ENCODE measurements around the gene TMEM255B.
"Not testable (repeated sequence)": the region's sequence is repeated elsewhere in the genome, so short reads cannot be mapped to it uniquely, and the experiment has no call there.

TMEM255B gene

GRCh38 chr13:113787694-113788093 is 28.7 kb downstream of the TMEM255B start:
- no peak for DNase-seq (ENCODE audit: low spot score)

- no peak for DNase-seq (ENCODE audit: low spot score)
These were observed 29.5 kb downstream of the TMEM255B start for GRCh38 chr13:113788413-113789135.

- DNase-seq (ENCODE audit: low spot score): no peak
These were observed 30.1 kb downstream of the TMEM255B start for GRCh38 chr13:113789167-113789566.

- not testable (repeated sequence) for DNase-seq (ENCODE audit: low spot score)
These were observed 30.9 kb downstream of the TMEM255B start for GRCh38 chr13:113789931-113790330.

- DNase-seq (ENCODE audit: low spot score): no peak
These were observed 32.2 kb downstream of the TMEM255B start for GRCh38 chr13:113791226-113791625.

DNA sequence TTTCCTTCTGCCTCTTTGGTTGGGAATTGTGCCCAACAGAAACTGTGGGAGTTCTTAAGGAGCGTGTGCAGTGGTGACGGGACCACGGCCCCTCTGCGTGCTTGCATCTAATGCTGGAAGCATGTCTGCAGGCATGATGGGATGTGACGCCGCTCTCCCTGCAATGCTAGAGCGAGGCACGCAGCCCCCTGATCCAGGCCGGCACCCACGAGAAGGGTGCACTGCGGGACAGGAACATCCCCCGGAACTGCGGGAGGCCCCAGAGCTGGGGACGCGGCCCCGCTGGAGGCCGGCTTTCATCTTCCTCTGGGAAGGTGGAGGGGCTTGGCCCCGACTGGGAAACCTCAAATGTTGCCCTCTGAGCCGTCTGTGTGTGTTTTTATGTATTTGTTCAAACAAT is 32.7 kb downstream of the TMEM255B start:
- DNase-seq (ENCODE audit: low spot score): no peak

- no peak for DNase-seq (ENCODE audit: low spot score)
These were observed 33.3 kb downstream of the TMEM255B start for GRCh38 chr13:113792236-113792770.

GRCh38 chr13:113792886-113793717 is 34.1 kb downstream of the TMEM255B start:
- no peak for DNase-seq (ENCODE audit: low spot score)

DNA sequence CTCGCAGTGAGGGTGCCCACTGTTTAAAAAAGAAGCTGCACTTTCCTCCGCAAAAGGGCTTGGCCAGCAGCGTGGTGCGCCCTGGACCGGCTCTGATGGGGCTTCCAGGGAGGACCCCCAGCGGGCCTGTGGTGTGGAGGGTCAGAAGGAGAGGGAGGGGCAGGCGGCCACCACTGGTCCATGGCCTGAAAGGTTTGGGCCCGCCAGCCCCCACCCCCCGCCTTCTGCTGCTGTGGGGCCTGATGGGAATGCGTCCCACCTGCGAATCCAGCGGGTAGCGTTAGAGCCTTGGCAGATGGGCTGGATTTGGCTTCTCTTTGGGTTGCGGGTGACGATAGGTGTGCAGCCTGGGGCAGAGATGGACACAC is 34.7 kb downstream of the TMEM255B start:
- DNase-seq (ENCODE audit: low spot score): no peak

- no peak for DNase-seq (ENCODE audit: low spot score)
These were observed 35.1 kb downstream of the TMEM255B start for GRCh38 chr13:113794086-113794485.

- no peak for DNase-seq (ENCODE audit: low spot score)
These were observed 35.7 kb downstream of the TMEM255B start for GRCh38 chr13:113794764-113795173.

DNA sequence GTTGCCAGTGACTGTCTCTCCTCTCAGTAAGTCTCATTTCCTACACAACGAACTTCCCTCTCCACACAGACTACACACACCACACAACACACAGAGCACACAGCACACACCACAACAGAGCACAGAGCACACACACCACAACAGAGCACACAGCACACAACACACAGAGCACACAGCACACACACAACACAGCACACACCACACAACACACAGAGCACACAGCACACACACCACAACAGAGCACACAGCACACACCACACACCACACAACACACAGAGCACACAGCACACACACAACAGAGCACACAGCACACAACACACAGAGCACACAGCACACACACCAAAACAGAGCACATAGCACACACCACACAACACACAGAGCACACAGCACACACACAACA is 36.3 kb downstream of the TMEM255B start:
- not testable (repeated sequence) for DNase-seq (ENCODE audit: low spot score)

- no peak for DNase-seq (ENCODE audit: low spot score)
These were observed 37.4 kb downstream of the TMEM255B start for GRCh38 chr13:113796211-113796963.

DNA sequence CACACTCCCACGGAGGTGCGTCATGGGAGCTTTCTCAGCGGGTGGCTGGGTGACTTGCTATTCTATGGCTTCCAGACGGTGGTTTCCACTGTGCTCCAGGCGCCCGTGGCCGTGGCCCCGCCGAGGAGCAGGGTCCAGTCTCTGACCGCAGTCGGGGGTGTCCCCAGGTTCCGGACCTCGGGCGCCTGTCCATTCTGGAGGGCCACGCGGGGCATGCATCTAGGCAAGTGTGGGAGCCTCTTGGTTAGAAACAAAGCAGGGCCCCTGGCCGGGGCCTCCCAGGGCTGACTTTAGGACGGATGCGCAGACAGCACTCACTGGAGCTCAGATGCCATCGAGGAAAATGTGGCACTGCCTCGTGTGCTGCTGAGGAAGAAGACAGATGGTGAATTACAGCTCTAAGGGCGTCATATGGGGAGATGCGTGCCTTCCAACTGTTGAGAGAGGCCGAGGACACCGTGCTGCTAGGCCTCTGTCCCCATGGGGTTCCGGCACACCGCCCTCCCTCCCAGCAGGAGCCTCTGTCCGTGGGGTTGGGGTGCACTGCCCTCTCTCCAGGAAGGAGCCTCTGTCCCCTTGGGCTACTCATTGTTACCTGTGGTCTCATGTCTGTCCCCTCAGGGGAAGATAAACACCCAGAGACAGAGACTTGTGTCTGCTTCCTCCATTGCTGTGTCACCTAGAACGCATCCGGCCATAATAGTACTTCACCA is 38.1 kb downstream of the TMEM255B start:
- no peak for DNase-seq (ENCODE audit: low spot score)

- no peak for DNase-seq (ENCODE audit: low spot score)
These were observed 39.3 kb downstream of the TMEM255B start for GRCh38 chr13:113798200-113798811.

GRCh38 chr13:113800576-113800926 is 41.5 kb downstream of the TMEM255B start:
- DNase-seq (ENCODE audit: low spot score): no peak

- DNase-seq (ENCODE audit: low spot score): no peak
These were observed 42.4 kb downstream of the TMEM255B start for GRCh38 chr13:113801289-113801961.

DNA sequence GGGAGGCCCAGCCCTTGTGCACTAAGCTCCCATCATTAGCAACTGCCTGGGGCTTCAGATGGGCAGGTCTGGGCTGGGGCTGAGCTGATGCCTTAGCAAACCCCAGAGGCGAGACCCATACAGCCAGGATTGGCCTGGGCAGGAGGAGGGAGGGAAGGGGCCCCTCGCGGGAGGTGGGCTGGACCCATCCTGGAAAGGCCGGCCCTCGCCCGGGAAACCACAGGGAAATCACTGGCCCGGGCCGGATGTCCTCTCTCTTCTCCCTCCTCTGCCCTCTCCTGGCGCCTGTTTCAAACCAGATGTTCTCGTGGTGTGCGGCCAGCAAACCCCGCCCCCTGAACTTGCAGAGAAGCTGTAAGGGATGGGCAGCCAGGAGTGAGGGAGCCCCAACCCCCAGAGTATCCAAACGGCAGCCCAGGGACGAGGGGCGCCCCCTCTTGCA is 43.1 kb downstream of the TMEM255B start:
- DNase-seq (ENCODE audit: low spot score): no peak

- DNase-seq (ENCODE audit: low spot score): no peak
These were observed 43.7 kb downstream of the TMEM255B start for GRCh38 chr13:113802761-113803160.

- DNase-seq (ENCODE audit: low spot score): no peak
These were observed 44.5 kb downstream of the TMEM255B start for GRCh38 chr13:113803409-113804016.
